ENCODE results near the gene LRRC55.

GRCh38 chr11:57174656-57175055 is 7.1 kb upstream of the LRRC55 start:
- TF ChIP-seq CTCF (IDR thresholded peaks at IDR 0.05) (no peak), POLR2A (IDR thresholded peaks at IDR 0.05; ENCODE audit: low read depth) (no peak), POLR2AphosphoS5 (IDR thresholded peaks at IDR 0.05) (no peak)

Measured in esophagus muscularis mucosa (tissue), 3 donors.